GM19099 (cell line): ENCODE measurements around the gene GADD45G.

Source experiments
- POLR2A ChIP-seq: IDR thresholded peaks from 3 replicates; pipeline ENCODE4 v1.6.1; 2011; ENCODE audit warnings: low read depth; ENCODE audit not compliant: insufficient read length; ENCODE audit errors: extremely low read depth

Gene GADD45G

GRCh38 chr9:89604729-89605464 lies at the start of gene GADD45G:
TSS of gene GADD45G (plus strand) at chr9:89605012. CDS start at chr9:89605122, 110 bp downstream.
- peak; percentile 71 for TF ChIP-seq POLR2A

DNA sequence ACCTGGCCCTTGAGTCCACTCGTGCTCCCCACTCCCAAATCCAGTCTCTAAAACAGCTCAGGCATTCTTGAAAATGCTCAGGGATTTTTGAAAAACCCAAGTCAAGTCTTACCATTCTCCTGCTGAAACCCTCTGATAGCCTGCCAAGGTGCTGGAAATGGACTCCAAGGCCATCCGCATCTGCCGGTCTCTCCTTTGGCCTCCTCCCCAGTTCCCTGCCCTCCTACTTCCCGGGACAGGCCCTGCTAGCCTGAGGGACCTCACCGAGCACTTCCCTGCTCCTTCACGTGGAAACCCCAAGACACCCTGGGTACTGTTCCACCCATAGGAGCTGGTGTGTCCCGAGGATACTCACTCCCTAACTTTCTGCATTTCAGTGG lies 49.8 kb upstream of the GADD45G start:
- no peak for TF ChIP-seq POLR2A

DNA sequence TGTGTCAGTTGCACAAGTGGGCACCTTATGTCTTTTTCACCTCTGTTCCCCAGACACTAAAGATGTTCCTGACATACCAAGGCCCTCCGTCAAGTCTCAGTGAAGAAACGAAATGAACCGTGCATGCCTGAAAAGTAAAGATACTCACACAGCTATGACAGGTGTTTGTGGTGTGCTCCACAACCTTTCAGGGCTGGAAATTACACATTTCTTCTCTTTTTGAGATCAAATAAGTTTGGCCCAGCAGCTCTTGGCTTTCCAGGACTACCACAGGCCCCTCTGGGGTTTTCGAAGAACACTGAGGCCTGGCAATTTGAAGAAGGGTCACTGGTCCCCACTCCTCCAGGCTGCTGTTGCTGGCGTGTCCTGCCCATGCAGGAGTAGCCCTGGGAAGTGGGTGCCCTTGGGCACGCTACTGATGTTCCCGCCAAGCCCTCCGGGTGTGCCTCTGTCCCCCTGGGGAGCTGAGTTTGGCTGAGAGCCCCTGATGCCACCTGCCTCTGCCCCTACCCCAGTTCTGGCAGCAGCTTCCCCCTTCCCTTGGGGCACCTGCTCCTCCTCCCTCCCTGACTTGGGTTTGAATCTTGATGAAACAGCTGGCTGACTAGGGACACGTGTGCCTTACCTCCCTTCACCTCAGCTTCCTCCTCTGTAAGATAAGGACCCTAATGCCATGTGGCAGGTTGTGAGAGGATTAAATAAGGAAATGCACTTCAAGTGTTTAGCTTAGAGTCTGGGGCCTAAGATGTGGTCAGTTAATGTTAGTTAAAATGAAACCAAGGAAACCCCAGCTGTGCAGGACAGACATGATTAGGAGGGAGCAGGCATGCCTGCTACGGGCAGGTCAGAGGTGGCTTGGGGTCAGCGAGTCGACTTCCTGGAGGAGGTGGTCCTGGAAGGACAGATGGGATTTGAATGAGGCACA lies 49.1 kb upstream of the GADD45G start:
- TF ChIP-seq POLR2A = no peak

- TF ChIP-seq POLR2A = no peak
These were observed 46.5 kb upstream of the GADD45G start for GRCh38 chr9:89558196-89558899.

DNA sequence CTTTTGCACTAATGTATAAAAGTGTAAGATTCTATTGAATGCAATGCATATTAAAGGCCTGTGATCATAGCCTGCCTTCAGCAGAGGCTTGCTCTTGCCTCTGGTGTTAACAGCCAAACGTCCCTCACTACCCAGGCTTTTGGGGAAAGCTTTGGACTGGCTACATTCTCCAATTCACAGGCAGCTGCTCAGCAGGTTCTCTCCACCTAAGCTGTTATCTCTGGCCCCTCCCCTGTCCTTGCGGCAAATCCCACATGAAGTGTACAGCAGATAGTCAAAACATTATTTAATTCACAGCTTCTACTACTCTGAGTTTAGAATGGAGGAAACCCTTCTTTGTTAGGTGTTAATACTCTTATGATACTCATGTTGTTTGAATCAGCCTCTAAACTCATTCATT lies 45.9 kb upstream of the GADD45G start:
- TF ChIP-seq POLR2A = no peak

DNA sequence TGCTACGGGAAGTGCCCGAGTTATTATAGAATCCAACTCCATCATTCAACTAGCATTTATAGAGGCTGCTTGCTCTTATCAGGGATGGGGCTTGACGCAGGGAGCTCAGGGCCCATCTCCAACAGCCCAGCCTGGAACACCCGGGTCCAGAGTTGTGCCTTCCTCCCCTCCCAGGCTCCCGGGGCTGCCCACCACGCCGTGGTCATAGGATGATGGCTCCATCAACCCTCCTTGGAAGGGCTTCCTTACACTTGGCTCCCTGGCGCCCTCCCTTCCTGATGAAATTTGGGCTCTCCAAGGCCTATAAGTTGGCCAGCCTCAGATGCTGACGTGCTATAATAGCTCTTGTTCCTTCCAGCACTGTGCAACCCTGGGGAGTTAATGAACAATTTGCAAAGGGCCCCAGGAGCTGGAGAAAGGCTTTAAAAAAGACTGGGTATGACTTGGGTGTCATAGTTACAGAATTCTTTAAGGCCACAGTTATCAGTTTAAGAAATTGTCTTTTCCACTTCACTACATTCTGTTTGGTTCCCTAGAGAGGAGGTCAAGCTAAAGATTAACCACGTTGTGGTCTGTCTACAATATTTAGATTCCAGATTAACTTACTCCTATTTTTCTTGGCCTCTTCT lies 42.5 kb upstream of the GADD45G start:
- TF ChIP-seq POLR2A = no peak

DNA sequence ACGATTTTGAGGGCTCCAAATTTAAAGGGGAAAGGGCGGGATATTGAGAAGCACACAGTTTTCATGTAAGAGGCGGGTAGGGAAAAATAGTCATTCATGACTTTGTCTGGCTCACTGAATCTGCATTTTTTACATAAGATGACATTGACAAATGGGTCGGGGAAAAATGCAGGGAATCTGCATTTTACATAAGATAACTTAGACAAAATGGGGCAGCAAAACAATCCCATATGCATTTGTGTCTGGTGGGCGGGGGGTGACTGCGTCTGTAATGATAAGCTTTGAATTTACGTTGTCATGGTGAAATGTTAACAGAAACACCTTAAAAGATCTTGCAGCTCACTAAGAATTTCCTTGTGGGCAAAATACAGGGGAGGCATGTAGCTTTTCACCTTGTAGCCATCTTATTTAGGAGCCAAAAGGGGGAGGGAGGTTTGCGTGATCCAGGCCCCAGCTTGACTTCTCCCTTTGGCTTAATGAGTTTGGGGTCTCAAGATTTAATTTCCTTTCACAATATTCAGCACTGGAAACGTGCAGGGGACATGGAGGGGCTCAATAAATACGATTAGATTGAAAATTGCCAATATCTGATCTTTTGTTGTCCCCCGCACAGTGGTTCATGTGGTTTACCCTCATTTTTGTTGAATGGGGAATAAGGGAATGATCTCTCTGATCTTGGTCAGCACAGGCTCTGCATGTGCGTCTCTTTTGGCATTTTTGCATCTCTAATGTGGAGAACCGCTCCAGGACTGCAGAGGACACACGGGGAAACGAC lies 41.1 kb upstream of the GADD45G start:
- no peak for TF ChIP-seq POLR2A

- TF ChIP-seq POLR2A = no peak
These were observed 40.4 kb upstream of the GADD45G start for GRCh38 chr9:89564346-89564878.

- no peak for TF ChIP-seq POLR2A
These were observed 37.2 kb upstream of the GADD45G start for GRCh38 chr9:89567649-89568048.

DNA sequence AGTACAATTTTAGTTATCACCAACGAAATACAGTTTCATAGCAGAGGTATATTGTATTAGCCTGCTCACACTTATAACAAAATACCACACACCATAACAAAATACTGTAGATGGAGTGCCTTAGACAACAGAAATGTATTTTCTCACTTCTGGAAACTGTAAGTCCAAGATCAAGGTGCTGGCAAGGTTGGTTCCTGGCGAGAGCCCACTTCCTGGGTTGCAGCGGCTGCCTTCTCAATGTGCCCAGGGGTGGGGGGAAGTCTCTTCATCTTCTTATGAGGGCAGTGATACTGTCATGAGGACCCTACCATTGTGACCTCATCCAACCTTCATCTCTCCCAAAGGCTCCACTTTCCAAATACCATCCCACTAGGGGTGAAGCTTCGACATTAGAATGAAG lies 30.5 kb upstream of the GADD45G start:
- no peak for TF ChIP-seq POLR2A

DNA sequence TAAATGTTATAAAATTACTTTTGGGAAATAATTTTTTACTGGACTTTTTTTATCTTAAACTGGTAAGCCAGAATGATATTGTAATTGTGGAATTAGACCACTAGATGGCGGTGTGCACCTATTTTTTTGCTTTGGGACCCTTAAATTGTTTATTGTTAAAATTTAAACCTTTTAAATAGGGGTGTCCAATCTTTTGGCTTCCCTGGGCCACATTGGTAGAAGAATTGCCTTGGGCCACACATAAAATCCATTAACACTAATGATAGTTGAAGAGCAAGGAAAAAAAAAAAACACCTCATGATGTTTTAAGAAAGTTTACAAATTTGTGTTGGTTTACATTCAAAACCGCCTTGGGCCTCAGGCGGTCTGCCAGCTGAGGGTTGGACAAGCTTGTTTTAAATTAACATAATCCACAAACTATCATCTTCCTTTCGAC lies 28.4 kb upstream of the GADD45G start:
- TF ChIP-seq POLR2A = no peak

- no peak for TF ChIP-seq POLR2A
These were observed 27.4 kb upstream of the GADD45G start for GRCh38 chr9:89577363-89577762.

- TF ChIP-seq POLR2A = no peak
These were observed 24.9 kb upstream of the GADD45G start for GRCh38 chr9:89579741-89580385.
